ENCODE results near the gene EDN3.

Gene EDN3

GRCh38 chr20:59268870-59269269, 31.5 kb upstream of the EDN3 start:
- TF ChIP-seq CTCF (IDR thresholded peaks at IDR 0.05): no peak

- TF ChIP-seq CTCF (IDR thresholded peaks at IDR 0.05): no peak
Measured at GRCh38 chr20:59269411-59270025, 30.9 kb upstream of the EDN3 start.

DNA sequence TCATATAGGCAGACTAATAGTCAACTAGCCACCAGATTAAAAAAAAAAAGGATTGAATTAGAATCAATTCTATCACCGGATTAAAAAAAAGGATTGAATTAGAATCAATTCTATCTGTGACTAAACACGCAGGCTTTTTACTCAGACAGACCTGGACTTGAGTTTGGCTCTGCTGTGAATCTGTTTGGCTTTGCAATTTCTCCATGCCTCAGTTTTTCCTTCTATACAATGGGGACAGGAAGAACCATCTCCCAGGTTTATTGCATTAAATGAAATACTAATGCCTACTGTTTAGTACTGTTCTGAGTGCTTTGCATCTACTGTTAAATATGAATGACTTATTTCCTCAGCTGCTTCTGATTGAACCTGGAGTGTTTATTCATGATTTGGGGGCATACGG, 30.0 kb upstream of the EDN3 start:
- no peak for TF ChIP-seq CTCF (IDR thresholded peaks at IDR 0.05)

DNA sequence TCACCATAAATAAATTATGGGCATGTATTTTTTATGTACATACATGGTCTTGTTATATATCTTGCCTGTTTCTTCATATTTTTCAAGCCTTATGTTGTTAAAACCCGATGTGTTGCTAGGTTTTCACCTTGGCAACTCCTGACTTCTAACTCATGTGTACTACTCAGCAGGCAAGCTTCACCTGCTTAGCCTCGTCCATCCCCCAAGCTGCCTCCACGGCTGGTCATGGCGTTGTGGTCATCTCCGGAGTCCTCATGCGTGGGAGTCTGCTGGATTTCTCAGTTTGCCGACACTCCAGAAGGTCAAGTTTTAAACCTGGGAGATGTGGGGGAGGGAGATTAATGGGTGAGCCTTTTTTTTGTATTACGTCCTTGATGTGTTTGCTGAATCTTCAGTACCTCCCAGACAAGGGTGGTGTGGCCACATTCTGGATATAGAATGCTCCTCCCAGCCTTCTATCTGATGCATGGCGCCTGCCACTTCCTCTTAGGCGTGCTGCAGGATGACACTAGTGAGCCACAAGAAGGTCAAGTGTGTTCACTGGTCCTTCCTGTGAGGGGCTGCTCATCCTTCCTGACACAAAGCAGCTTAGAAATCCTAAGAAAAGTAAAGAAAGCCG, 26.6 kb upstream of the EDN3 start:
- no peak for TF ChIP-seq CTCF (IDR thresholded peaks at IDR 0.05)

DNA sequence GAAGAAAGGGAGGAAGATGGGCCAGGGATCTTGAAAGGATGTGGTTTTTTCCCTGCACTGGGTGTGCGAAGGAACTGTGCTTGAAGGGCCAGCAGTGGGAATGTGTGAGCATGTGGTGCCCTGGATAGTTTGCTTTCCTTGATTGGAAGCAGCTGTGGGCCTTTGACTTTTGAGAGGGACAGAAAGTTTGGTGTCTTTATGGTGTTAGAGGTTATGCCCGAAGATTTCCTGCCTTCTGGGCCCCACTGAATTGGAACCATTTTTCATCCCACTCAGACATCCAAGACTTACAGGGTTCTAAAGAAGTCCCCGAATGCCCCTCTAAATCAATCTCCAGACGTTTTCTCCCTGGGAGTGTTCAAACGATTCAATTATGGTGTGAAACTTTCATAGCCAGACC, 23.5 kb upstream of the EDN3 start:
- no peak for TF ChIP-seq CTCF (IDR thresholded peaks at IDR 0.05)

- TF ChIP-seq CTCF (IDR thresholded peaks at IDR 0.05): no peak
Measured at GRCh38 chr20:59284470-59284869, 15.9 kb upstream of the EDN3 start.

GRCh38 chr20:59289994-59290393, 10.4 kb upstream of the EDN3 start:
- TF ChIP-seq CTCF (IDR thresholded peaks at IDR 0.05): no peak

Data from LNCAP (cell line).